Measurements from ENCODE around the gene ZNF319.

Gene ZNF319

GRCh38 chr16:57971848-57972247 is 28.6 kb downstream of the ZNF319 start:
- no peak for DNase-seq

GRCh38 chr16:57970970-57971369 is 29.5 kb downstream of the ZNF319 start, which contains the start of gene CNGB1:
CNGB1 (minus strand) TSS chr16:57971128; CDS start chr16:57967286, 3,842 bp downstream.
- DNase-seq = no peak

DNA sequence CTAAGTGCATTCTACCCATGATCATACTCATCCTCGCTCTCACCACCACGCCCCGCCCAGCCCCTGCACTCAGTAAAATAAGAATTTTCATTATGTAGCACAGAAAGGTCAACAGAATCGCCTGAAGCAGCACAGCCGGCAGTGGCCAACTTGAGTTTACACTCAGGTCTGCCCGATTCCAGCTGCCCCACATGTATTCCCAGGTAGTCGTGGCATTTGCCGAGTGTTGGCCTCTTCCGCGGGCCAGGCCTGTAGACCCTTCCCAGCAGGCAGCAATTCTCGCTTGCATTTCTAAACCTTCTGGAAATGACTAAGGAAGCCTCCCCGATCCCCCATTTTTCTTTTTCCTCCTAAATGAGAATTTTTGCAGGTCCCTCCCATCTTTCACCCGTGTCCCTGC is 30.2 kb downstream of the ZNF319 start:
- no peak for DNase-seq

- no peak for DNase-seq
Observed at GRCh38 chr16:57969451-57970123, 30.9 kb downstream of the ZNF319 start.

DNA sequence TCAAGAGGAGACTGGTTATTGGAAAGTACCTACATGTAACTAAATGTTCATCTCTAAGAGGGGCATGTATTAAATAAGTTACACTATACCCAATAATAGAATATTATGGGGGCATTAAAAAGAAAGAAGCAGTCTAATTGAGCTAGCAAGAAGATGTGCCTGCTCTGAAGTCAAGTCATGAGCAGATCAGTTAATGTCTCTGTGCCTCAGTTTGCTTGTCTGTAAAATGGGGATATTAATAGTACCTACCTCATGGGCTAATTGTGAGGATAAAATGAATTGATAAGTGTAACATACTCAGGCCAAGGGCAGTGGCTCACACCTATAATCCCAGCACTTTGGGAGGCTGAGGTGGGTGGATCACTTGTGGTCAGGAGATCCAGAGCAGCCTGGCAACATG is 32.6 kb downstream of the ZNF319 start:
- no peak for DNase-seq

DNA sequence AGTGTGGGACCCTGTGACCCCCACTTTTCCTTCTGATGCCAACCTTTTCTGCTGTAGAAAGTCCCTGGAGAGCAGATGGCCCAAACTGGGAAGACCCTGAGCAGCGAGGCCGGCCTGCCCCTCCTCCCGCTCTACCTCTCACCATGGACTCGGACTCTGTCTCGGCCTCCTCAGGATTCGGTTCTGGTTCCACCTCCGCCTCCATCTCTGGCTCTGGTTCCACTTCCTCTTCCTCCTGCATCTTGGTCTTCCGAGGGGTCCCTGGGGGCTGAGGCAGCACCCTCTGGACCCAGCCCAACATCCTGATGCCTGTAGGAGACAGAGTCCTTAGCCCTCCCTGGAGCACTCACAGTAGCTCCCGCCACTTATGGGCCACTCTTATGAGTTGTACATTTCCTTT is 33.5 kb downstream of the ZNF319 start:
- no peak for DNase-seq

GRCh38 chr16:57966204-57966771 is 34.2 kb downstream of the ZNF319 start:
- no peak for DNase-seq

GRCh38 chr16:57964157-57964700 is 36.2 kb downstream of the ZNF319 start:
- DNase-seq = no peak

- DNase-seq = no peak
Observed at GRCh38 chr16:57962756-57963155, 37.7 kb downstream of the ZNF319 start.

- no peak for DNase-seq
Observed at GRCh38 chr16:57962046-57962445, 38.4 kb downstream of the ZNF319 start.

DNA sequence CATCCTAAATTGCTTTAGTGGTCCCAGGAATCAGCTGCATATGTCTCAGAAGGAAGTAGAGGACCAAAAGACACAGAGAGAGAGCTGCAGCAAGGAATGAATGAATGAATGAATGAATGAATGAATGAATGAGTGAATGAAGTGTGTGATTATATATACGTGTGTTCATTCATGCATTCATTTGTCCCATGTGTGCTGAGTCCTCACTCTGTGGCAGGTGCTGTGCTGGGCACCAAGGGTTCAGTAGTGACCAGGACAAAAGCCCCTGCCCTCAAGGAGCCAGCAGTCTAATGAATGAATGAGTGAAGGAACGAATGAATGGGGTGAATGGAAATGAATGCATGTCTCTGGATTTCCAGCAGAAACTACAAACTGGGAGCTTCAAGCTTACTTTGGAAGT is 38.9 kb downstream of the ZNF319 start:
- no peak for DNase-seq

DNA sequence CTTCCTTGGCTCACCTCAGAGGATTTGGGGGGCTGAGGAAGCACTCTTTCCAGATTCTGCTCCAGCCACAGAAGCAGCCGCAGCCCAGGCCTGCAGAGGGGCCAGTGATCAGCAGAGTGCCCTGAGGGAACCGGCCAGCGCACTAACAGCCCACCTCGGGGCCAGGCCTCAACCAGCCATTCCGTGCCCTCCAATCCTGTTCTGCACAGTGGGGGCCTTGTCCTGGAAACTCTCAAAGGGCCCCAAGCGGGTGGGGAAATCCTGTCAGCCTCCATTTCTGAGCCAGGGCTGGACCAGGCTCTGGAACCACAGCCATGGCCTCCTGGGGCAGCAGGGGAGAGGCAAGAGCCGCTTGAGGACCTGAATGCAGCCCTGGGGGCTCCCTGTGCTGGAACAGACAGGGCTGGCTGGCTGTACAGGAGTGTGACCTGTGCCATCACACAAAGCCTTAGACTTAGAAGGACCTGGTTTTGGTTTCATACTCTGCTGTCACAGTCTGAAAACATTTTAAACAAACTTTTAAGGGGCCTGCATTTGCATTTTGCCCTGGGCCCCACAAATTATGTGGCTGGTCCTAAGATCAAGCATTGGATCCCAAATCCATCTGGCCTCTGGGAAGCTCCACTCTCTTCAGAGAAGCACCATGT is 39.5 kb downstream of the ZNF319 start:
- DNase-seq = no peak

DNA sequence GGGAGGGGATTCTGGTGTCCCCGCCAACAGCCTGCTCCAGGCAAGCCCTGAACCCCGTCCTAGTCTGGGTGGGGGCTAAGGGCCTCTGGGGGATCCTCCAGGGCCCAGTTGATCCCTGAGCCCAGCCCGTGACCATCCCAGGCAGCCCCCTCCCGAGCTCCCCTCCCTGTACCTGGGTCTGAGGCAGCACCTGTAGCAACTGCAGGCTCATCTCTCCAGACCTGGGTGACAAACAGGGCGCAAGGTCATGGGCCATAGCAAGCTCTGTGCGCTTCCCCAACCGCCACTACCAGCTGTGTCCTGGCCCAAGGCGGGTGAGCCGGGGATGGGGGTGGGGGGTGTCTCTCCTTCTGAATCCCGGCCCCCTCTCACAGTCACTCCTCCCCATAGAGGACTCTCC is 40.2 kb downstream of the ZNF319 start:
- DNase-seq = no peak

GRCh38 chr16:57959804-57960203 is 40.7 kb downstream of the ZNF319 start:
- DNase-seq = no peak

- DNase-seq = no peak
Observed at GRCh38 chr16:57959121-57959520, 41.4 kb downstream of the ZNF319 start.

DNA sequence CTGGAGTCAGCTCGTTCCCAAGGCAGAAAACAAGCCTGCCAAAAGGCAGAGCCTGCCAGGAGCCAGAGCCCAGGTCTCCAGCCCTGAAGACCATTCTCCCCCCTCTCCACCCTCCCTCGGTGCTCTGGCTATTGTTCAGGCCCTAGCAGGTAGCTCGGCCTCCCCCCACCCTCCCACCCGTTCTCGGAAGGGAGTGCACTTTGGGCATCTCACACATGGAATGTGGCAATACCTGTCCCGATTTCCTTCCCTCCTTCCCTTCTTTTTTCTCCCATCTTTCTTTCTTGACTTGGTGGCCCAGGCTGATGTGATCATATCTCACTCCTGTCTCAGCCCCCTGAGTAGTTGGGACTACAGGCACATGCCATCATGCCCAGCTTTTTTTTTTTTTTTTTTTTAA is 41.9 kb downstream of the ZNF319 start:
- no peak for DNase-seq

GRCh38 chr16:57957673-57958392 is 42.6 kb downstream of the ZNF319 start:
- no peak for DNase-seq

DNA sequence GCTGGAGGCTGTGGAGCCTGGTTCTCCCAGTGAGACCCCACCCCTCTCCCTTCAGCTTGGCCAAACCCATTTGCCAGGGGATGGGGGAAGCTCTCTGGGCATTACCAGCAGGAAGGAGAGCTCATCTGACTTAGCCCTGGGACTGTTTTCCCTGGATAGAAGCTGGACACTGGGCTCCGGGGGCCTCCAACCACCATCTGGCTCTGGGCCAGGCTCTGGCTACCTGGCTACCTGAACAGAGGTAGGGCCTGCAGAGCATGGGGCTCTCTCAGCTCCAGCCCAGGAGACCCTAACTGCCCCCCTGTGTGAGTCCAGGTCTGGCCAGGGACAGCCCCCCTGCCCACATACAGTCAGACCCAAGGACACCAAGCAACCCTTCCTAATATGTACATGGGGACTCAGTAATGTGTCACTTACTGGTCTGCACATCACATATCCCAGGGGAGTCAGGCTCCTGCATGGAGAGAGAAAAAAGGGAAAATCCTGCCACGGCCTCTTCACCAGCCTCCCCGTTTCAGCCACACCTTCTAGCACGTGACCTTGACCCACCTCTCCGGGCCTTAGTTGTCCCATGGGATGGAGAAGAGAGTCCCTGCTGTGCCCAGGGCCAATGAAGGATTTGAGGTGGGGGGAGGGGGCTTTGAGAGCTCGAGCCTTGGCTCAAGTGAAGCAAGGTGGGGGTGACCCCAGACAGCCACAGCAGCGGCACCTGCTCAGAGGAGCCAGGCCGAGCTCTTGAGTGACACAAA is 43.4 kb downstream of the ZNF319 start:
- DNase-seq = no peak

DNA sequence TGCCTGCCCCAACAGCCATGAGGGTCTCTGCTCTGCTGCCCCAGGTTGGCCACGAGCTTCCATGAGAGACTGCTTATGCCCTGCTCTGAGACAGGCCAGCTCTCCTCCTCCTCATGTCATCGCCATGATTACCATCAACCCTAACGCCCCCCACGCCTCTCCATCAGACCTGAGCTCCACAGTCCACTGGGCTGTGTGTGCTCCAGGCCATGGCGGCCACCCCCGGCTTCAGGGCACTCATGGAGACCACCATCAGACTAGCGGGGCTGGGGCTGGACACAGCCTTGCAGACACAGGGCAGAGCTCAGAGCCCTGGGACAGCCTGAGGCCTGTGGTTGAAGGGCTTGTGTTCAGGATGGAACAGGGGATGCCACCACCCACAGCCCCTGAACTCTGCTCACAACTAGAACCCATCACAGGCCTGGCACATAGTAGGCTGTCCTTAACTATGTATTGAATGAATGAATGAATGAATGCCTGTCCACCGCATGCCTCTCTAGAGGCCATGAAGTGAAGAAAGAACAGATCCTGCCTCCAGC is 44.1 kb downstream of the ZNF319 start:
- no peak for DNase-seq

DNA sequence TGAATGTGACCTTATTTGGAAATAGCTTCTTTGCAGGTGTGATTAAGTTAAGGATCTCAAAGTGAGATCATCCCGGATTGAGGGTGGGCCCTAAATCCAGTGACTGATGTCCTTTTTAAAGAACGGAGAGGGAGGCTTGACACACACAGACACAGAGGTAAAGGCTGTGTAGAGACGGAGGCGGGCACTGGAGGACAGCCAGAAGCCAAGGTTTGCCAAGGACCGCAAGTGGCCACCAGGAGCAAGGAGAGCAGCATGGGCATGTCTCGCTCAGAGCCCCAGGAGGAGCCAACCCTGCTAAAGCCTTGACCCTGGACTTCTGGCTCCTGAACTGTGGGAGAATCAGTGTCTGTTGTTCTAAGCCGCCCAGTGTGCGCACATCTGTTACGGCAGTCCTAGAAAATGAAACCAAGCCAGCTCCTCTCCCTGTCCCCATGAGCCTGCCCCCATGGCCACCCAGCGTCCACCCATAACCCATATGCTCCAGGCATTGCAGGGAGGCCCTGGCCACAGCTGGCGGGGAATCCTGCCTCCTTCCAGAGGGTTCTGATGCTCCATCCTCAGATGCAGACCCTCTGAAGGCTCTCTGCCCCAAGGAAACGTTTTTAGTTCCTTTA is 44.8 kb downstream of the ZNF319 start:
- DNase-seq = no peak

- DNase-seq = no peak
Observed at GRCh38 chr16:57953857-57954256, 46.6 kb downstream of the ZNF319 start.

- no peak for DNase-seq
Observed at GRCh38 chr16:57952909-57953308, 47.6 kb downstream of the ZNF319 start.
